NCI-H2107 (cell line): Measurements from ENCODE around the gene SLC52A1.
"Not testable (repeated sequence)": the region's sequence is repeated elsewhere in the genome, so short reads cannot be mapped to it uniquely, and the experiment has no call there.

Source experiments
- DNase-seq: peaks from one replicate; lab custom pipeline; 2025; lab: John Stamatoyannopoulos, UW

SLC52A1 gene

GRCh38 chr17:5031365-5032082 is 3.7 kb downstream of the SLC52A1 start:
- DNase-seq = no peak

GRCh38 chr17:5030168-5030567 is 5.1 kb downstream of the SLC52A1 start:
- DNase-seq = not testable (repeated sequence)

GRCh38 chr17:5027916-5028315 is 7.3 kb downstream of the SLC52A1 start:
- DNase-seq = no peak

- DNase-seq = no peak
Measured at GRCh38 chr17:5027299-5027698, 7.9 kb downstream of the SLC52A1 start.

- no peak for DNase-seq
Measured at GRCh38 chr17:5024604-5025003, 10.6 kb downstream of the SLC52A1 start.

GRCh38 chr17:5023588-5024147 is 11.6 kb downstream of the SLC52A1 start:
- DNase-seq = no peak

GRCh38 chr17:5022171-5022711 is 13.0 kb downstream of the SLC52A1 start:
- no peak for DNase-seq

GRCh38 chr17:5020502-5021023 is 14.7 kb downstream of the SLC52A1 start:
- DNase-seq = no peak

- no peak for DNase-seq
Measured at GRCh38 chr17:5019475-5019956, 15.7 kb downstream of the SLC52A1 start.

- no peak for DNase-seq
Measured at GRCh38 chr17:5014357-5014756, 20.9 kb downstream of the SLC52A1 start.

- no peak for DNase-seq
Measured at GRCh38 chr17:5011928-5012327, 23.3 kb downstream of the SLC52A1 start.

- DNase-seq = no peak
Measured at GRCh38 chr17:5003214-5003867, 31.9 kb downstream of the SLC52A1 start.

- no peak for DNase-seq
Measured at GRCh38 chr17:5002121-5002788, 33.0 kb downstream of the SLC52A1 start.

- DNase-seq = no peak
Measured at GRCh38 chr17:5000237-5000639, 35.0 kb downstream of the SLC52A1 start.

GRCh38 chr17:4999430-5000093 is 35.7 kb downstream of the SLC52A1 start:
- DNase-seq = no peak

GRCh38 chr17:4998732-4999429 is 36.3 kb downstream of the SLC52A1 start:
- DNase-seq = no peak

GRCh38 chr17:4998027-4998731 is 37.0 kb downstream of the SLC52A1 start:
- DNase-seq = no peak

- DNase-seq = peak; percentile 47
Measured at GRCh38 chr17:4997302-4998026, 37.8 kb downstream of the SLC52A1 start, which contains the start of the genes INCA1 and KIF1C. Gene INCA1 (minus strand): TSS chr17:4997522. CDS start chr17:4994437, 3,085 bp downstream. Gene KIF1C (plus strand): TSS chr17:4997950. CDS start chr17:5000247, 2,297 bp downstream.

- no peak for DNase-seq
Measured at GRCh38 chr17:4994081-4994595, 41.1 kb downstream of the SLC52A1 start.
